ENCODE measurements around the gene TEC.

DNA sequence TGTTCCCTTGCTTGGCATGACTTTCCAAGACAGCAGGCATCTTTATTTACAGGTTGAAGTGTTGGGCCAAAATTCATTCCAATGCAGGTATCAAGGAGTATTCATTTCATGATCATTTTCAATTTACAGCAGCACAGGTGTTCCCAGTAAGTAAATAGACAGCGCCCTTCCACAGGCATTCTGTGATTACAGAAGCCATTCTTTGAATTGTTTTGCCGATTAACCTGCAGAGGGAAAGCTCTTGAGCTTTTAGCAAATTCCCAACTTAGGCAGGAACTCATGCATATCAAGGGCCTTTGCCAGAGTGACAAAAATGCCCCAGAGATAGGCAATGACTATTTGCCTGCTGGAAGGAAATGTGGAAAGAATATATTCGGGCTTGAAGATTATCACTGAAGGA is 142.4 kb downstream of the TEC start:
- TF ChIP-seq, protein P1, sequence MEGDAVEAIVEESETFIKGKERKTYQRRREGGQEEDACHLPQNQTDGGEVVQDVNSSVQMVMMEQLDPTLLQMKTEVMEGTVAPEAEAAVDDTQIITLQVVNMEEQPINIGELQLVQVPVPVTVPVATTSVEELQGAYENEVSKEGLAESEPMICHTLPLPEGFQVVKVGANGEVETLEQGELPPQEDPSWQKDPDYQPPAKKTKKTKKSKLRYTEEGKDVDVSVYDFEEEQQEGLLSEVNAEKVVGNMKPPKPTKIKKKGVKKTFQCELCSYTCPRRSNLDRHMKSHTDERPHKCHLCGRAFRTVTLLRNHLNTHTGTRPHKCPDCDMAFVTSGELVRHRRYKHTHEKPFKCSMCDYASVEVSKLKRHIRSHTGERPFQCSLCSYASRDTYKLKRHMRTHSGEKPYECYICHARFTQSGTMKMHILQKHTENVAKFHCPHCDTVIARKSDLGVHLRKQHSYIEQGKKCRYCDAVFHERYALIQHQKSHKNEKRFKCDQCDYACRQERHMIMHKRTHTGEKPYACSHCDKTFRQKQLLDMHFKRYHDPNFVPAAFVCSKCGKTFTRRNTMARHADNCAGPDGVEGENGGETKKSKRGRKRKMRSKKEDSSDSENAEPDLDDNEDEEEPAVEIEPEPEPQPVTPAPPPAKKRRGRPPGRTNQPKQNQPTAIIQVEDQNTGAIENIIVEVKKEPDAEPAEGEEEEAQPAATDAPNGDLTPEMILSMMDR (optimal IDR thresholded peaks at IDR 0.05 in 1 of 3, IDR thresholded peaks at IDR 0.05 in 1 of 3, conservative IDR thresholded peaks at IDR 0.05 in 1 of 3; ENCODE audit: extremely low read depth in 1 of 3, insufficient read depth in 2 of 3, low read length in 3 of 3), result no peak
- TF ChIP-seq EZH2 (IDR thresholded peaks at IDR 0.05; ENCODE audit: low read length), result no peak

All from keratinocyte (primary cell).